HL-60 (cell line): ENCODE data around the gene USP31.

Experiments
- TF ChIP-seq, protein P1 (sequence below): IDR thresholded peaks from one replicate; pipeline ENCODE4 v1.5.1; 2011; ENCODE audit warnings: low read length, control low read depth, inconsistent platforms; ENCODE audit not compliant: insufficient read depth
- TF ChIP-seq, protein P2 (sequence below): IDR thresholded peaks from 2 replicates; pipeline ENCODE4 v1.6.1; 2012; ENCODE audit warnings: low read depth; ENCODE audit not compliant: insufficient replicate concordance

DNA sequence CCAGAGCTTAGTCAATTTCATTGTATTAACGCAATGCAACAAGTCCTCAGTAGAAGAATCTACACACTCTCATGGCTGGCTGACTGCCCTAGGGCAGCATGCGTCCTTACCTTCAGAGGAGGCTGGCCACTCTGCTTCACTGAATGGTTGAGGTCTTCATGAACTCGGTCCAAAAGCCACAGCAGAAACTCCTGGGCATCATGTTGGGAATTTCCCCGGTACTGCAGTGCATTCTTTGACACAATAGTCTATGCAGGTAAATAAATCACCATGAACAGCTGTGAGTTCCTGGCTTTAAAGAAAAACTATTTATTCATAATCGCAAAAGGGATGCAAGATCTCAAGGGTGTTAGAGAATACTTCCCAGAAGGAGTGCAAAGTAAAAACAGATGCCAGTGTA is 41.3 kb downstream of the USP31 start:
- TF ChIP-seq, protein P1, sequence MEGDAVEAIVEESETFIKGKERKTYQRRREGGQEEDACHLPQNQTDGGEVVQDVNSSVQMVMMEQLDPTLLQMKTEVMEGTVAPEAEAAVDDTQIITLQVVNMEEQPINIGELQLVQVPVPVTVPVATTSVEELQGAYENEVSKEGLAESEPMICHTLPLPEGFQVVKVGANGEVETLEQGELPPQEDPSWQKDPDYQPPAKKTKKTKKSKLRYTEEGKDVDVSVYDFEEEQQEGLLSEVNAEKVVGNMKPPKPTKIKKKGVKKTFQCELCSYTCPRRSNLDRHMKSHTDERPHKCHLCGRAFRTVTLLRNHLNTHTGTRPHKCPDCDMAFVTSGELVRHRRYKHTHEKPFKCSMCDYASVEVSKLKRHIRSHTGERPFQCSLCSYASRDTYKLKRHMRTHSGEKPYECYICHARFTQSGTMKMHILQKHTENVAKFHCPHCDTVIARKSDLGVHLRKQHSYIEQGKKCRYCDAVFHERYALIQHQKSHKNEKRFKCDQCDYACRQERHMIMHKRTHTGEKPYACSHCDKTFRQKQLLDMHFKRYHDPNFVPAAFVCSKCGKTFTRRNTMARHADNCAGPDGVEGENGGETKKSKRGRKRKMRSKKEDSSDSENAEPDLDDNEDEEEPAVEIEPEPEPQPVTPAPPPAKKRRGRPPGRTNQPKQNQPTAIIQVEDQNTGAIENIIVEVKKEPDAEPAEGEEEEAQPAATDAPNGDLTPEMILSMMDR: no peak
- TF ChIP-seq, protein P2, sequence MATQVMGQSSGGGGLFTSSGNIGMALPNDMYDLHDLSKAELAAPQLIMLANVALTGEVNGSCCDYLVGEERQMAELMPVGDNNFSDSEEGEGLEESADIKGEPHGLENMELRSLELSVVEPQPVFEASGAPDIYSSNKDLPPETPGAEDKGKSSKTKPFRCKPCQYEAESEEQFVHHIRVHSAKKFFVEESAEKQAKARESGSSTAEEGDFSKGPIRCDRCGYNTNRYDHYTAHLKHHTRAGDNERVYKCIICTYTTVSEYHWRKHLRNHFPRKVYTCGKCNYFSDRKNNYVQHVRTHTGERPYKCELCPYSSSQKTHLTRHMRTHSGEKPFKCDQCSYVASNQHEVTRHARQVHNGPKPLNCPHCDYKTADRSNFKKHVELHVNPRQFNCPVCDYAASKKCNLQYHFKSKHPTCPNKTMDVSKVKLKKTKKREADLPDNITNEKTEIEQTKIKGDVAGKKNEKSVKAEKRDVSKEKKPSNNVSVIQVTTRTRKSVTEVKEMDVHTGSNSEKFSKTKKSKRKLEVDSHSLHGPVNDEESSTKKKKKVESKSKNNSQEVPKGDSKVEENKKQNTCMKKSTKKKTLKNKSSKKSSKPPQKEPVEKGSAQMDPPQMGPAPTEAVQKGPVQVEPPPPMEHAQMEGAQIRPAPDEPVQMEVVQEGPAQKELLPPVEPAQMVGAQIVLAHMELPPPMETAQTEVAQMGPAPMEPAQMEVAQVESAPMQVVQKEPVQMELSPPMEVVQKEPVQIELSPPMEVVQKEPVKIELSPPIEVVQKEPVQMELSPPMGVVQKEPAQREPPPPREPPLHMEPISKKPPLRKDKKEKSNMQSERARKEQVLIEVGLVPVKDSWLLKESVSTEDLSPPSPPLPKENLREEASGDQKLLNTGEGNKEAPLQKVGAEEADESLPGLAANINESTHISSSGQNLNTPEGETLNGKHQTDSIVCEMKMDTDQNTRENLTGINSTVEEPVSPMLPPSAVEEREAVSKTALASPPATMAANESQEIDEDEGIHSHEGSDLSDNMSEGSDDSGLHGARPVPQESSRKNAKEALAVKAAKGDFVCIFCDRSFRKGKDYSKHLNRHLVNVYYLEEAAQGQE: no peak
